HG03045 (cell line): ENCODE results near the gene NKX6-2.
"Not testable (repeated sequence)": the region's sequence is repeated elsewhere in the genome, so short reads cannot be mapped to it uniquely, and the experiment has no call there.

Source experiments
- ATAC-seq: cut with Tn5 transposase; IDR thresholded peaks from one replicate; pipeline ENCODE4 v1.9.1; 2021; ENCODE audit warnings: mild to moderate bottlenecking, moderate library complexity; ENCODE audit not compliant: unreplicated experiment

NKX6-2 gene

GRCh38 chr10:132785723-132786475 is at the start of gene NKX6-2:
TSS of gene NKX6-2 (minus strand) at chr10:132786147. CDS start at chr10:132785948, 199 bp downstream.
- no peak for ATAC-seq

GRCh38 chr10:132834891-132835847 is 49.2 kb upstream of the NKX6-2 start:
- no peak for ATAC-seq

- no peak for ATAC-seq
These were observed 48.4 kb upstream of the NKX6-2 start for GRCh38 chr10:132834311-132834761.

- ATAC-seq = no peak
These were observed 47.6 kb upstream of the NKX6-2 start for GRCh38 chr10:132833421-132834111.

- no peak for ATAC-seq
These were observed 46.4 kb upstream of the NKX6-2 start for GRCh38 chr10:132832186-132832969.

GRCh38 chr10:132829403-132829802 is 43.5 kb upstream of the NKX6-2 start:
- no peak for ATAC-seq

GRCh38 chr10:132828681-132829080 is 42.7 kb upstream of the NKX6-2 start:
- no peak for ATAC-seq

- no peak for ATAC-seq
These were observed 42.1 kb upstream of the NKX6-2 start for GRCh38 chr10:132827861-132828539.

- no peak for ATAC-seq
These were observed 41.5 kb upstream of the NKX6-2 start for GRCh38 chr10:132827423-132827789.

GRCh38 chr10:132826524-132827422 is 40.8 kb upstream of the NKX6-2 start:
- no peak for ATAC-seq

GRCh38 chr10:132825783-132826523 is 40.0 kb upstream of the NKX6-2 start:
- ATAC-seq = not testable (repeated sequence)

- no peak for ATAC-seq
These were observed 34.1 kb upstream of the NKX6-2 start for GRCh38 chr10:132820056-132820455.

- ATAC-seq = no peak
These were observed 31.8 kb upstream of the NKX6-2 start for GRCh38 chr10:132817701-132818211.

- no peak for ATAC-seq
These were observed 30.8 kb upstream of the NKX6-2 start for GRCh38 chr10:132816718-132817117.

GRCh38 chr10:132815168-132815857 is 29.4 kb upstream of the NKX6-2 start:
- no peak for ATAC-seq

- no peak for ATAC-seq
These were observed 28.5 kb upstream of the NKX6-2 start for GRCh38 chr10:132814469-132814856.
